ENCODE measurements around the gene ISCA2.

- TF ChIP-seq CTCF (IDR thresholded peaks at IDR 0.05) (no peak), POLR2AphosphoS5 (IDR thresholded peaks at IDR 0.05) (no peak), POLR2A (IDR thresholded peaks at IDR 0.05) (no peak), EP300 (IDR thresholded peaks at IDR 0.05) (no peak)
These were observed 34.2 kb downstream of the ISCA2 start for GRCh38 chr14:74527736-74528280.
